Stimulated activated CD4-positive, alpha-beta T cell treated with anti-CD3 and anti-CD28 coated beads, Interleukin-4, amount 100 ng/mL, for 24 hours (primary cell): ENCODE measurements around the gene BCAN.

Experiments used
- DNase-seq: peaks from one replicate; pipeline ENCODE4 v3.0.0-alpha.2; 2020

Gene BCAN

GRCh38 chr1:156644640-156645039 lies 2.7 kb downstream of the BCAN start:
- no peak for DNase-seq

GRCh38 chr1:156645056-156645455 lies 3.1 kb downstream of the BCAN start:
- no peak for DNase-seq

GRCh38 chr1:156645666-156646065 lies 3.7 kb downstream of the BCAN start:
- no peak for DNase-seq

- no peak for DNase-seq
Observed at GRCh38 chr1:156646738-156647211, 4.9 kb downstream of the BCAN start.

- no peak for DNase-seq
Observed at GRCh38 chr1:156647351-156647750, 5.4 kb downstream of the BCAN start.

- DNase-seq = no peak
Observed at GRCh38 chr1:156648496-156648895, 6.6 kb downstream of the BCAN start.

- no peak for DNase-seq
Observed at GRCh38 chr1:156648951-156649350, 7.0 kb downstream of the BCAN start.

- no peak for DNase-seq
Observed at GRCh38 chr1:156652131-156652991, 10.4 kb downstream of the BCAN start.

- DNase-seq = no peak
Observed at GRCh38 chr1:156652992-156653355, 11.1 kb downstream of the BCAN start.

- no peak for DNase-seq
Observed at GRCh38 chr1:156654700-156655099, 12.8 kb downstream of the BCAN start.

GRCh38 chr1:156655151-156655903 lies 13.4 kb downstream of the BCAN start:
- DNase-seq = no peak

GRCh38 chr1:156655904-156656516 lies 14.1 kb downstream of the BCAN start:
- DNase-seq = no peak

- DNase-seq = peak; percentile 79
Observed at GRCh38 chr1:156656806-156657740, 15.2 kb downstream of the BCAN start.

- no peak for DNase-seq
Observed at GRCh38 chr1:156657741-156658319, 15.9 kb downstream of the BCAN start.

- DNase-seq = no peak
Observed at GRCh38 chr1:156658496-156658895, 16.6 kb downstream of the BCAN start.

GRCh38 chr1:156658945-156659574 lies 17.1 kb downstream of the BCAN start:
- no peak for DNase-seq

- no peak for DNase-seq
Observed at GRCh38 chr1:156659661-156659987, 17.7 kb downstream of the BCAN start.

- DNase-seq = peak; percentile 92
Observed at GRCh38 chr1:156659988-156660751, 18.3 kb downstream of the BCAN start.

- DNase-seq = no peak
Observed at GRCh38 chr1:156660752-156661112, 18.8 kb downstream of the BCAN start.

GRCh38 chr1:156662005-156662799 lies 20.3 kb downstream of the BCAN start:
- DNase-seq = no peak

GRCh38 chr1:156662800-156663055 lies 20.8 kb downstream of the BCAN start:
- no peak for DNase-seq
